CMK (cell line): ENCODE data around the gene PRKG1.

Source experiments
- DNase-seq: peaks from one replicate; pipeline ENCODE4 v3.0.0-alpha.2; 2010; ENCODE audit warnings: low read depth

The PRKG1 gene

GRCh38 chr10:51602326-51602725 is 528.0 kb downstream of the PRKG1 start:
- no peak for DNase-seq

- DNase-seq, result no peak
Observed at GRCh38 chr10:51604579-51604978, 530.3 kb downstream of the PRKG1 start.

- DNase-seq, result no peak
Observed at GRCh38 chr10:51606825-51607462, 532.7 kb downstream of the PRKG1 start.

GRCh38 chr10:51607463-51607835 is 533.2 kb downstream of the PRKG1 start:
- DNase-seq, result no peak

GRCh38 chr10:51608211-51608610 is 533.9 kb downstream of the PRKG1 start:
- DNase-seq, result no peak

GRCh38 chr10:51615764-51616298 is 541.5 kb downstream of the PRKG1 start:
- DNase-seq, result no peak

GRCh38 chr10:51617576-51618235 is 543.4 kb downstream of the PRKG1 start:
- DNase-seq, result no peak

- no peak for DNase-seq
Observed at GRCh38 chr10:51619365-51619764, 545.1 kb downstream of the PRKG1 start.

GRCh38 chr10:51620131-51620530 is 545.8 kb downstream of the PRKG1 start:
- DNase-seq, result no peak

- DNase-seq, result no peak
Observed at GRCh38 chr10:51624013-51624412, 549.7 kb downstream of the PRKG1 start.

GRCh38 chr10:51629934-51630639 is 555.8 kb downstream of the PRKG1 start:
- DNase-seq, result no peak

GRCh38 chr10:51630640-51631005 is 556.3 kb downstream of the PRKG1 start:
- no peak for DNase-seq

- DNase-seq, result no peak
Observed at GRCh38 chr10:51635436-51635835, 561.1 kb downstream of the PRKG1 start.

GRCh38 chr10:51638211-51638610 is 563.9 kb downstream of the PRKG1 start:
- DNase-seq, result no peak

- no peak for DNase-seq
Observed at GRCh38 chr10:51638737-51639136, 564.5 kb downstream of the PRKG1 start.

- DNase-seq, result no peak
Observed at GRCh38 chr10:51640120-51640819, 566.0 kb downstream of the PRKG1 start.

- DNase-seq, result no peak
Observed at GRCh38 chr10:51642581-51642980, 568.3 kb downstream of the PRKG1 start.

- DNase-seq, result no peak
Observed at GRCh38 chr10:51643734-51644133, 569.4 kb downstream of the PRKG1 start.

- no peak for DNase-seq
Observed at GRCh38 chr10:51649064-51649463, 574.8 kb downstream of the PRKG1 start.

GRCh38 chr10:51651063-51651462 is 576.8 kb downstream of the PRKG1 start:
- DNase-seq, result no peak

- no peak for DNase-seq
Observed at GRCh38 chr10:51653025-51653424, 578.7 kb downstream of the PRKG1 start.

- DNase-seq, result no peak
Observed at GRCh38 chr10:51654918-51655317, 580.6 kb downstream of the PRKG1 start.

- DNase-seq, result peak; percentile 32
Observed at GRCh38 chr10:51656503-51656902, 582.2 kb downstream of the PRKG1 start.
